ENCODE results near the gene DPM2.

Gene DPM2

GRCh38 chr9:127930231-127931091 is 7.2 kb downstream of the DPM2 start, which contains the start of gene PIP5KL1:
Gene PIP5KL1, minus strand, starts transcription at chr9:127930777. Its CDS starts 25 bp downstream, at chr9:127930752.
- TF ChIP-seq CTCF (conservative IDR thresholded peaks at IDR 0.05): 0 out of 2 replicates have a peak, but pooled peaks have one; percentile 21
- peak within 1 kb of the TSS; percentile 50 for H3K27ac ChIP-seq

DNA sequence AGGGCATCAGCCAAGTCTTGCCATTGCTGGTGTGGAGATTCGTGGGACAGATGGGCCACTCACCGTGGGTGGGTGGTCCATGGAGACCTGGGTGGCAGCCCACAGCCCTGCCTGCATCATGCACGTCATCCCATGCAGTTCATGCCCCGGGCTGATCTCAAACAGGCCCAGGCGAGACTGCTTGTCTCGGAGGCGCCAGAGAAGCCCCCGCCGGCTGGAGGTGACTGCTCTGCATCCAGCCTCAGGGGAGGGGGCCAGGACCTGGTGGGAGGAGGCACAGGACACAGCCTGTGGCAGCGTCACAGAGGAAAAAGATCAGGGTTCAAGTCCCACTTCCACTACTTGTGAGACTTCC is 8.1 kb downstream of the DPM2 start:
- TF ChIP-seq CTCF (conservative IDR thresholded peaks at IDR 0.05): no peak
- H3K27ac ChIP-seq: no peak overlapping the region

- no peak overlapping the region for H3K27ac ChIP-seq
- no peak for TF ChIP-seq CTCF (conservative IDR thresholded peaks at IDR 0.05)
Observed at GRCh38 chr9:127928676-127929624, 8.7 kb downstream of the DPM2 start.

- H3K27ac ChIP-seq: peak overlapping the region; percentile 54; the same call in 1 of the 2 replicates
- TF ChIP-seq CTCF (conservative IDR thresholded peaks at IDR 0.05): no peak
Observed at GRCh38 chr9:127927988-127928675, 9.5 kb downstream of the DPM2 start.

GRCh38 chr9:127927201-127927987 is 10.3 kb downstream of the DPM2 start:
- peak overlapping the region; percentile 54; the same call in 1 of the 2 replicates for H3K27ac ChIP-seq
- no peak for TF ChIP-seq CTCF (conservative IDR thresholded peaks at IDR 0.05)

- no peak for TF ChIP-seq CTCF (conservative IDR thresholded peaks at IDR 0.05)
- H3K27ac ChIP-seq: no peak overlapping the region
Observed at GRCh38 chr9:127926906-127927200, 10.8 kb downstream of the DPM2 start.
